T-helper 1 cell (primary cell): ENCODE results near the gene FAM20A.
"Not testable (repeated sequence)": the region's sequence is repeated elsewhere in the genome, so short reads cannot be mapped to it uniquely, and the experiment has no call there.

Experiments
- DNase-seq, 5 donors: peaks; one replicate each; pipeline ENCODE4 v3.0.0-alpha.2; 2012 to 2020

The FAM20A gene

GRCh38 chr17:68564415-68565111 lies 36.6 kb downstream of the FAM20A start:
- DNase-seq = no peak

DNA sequence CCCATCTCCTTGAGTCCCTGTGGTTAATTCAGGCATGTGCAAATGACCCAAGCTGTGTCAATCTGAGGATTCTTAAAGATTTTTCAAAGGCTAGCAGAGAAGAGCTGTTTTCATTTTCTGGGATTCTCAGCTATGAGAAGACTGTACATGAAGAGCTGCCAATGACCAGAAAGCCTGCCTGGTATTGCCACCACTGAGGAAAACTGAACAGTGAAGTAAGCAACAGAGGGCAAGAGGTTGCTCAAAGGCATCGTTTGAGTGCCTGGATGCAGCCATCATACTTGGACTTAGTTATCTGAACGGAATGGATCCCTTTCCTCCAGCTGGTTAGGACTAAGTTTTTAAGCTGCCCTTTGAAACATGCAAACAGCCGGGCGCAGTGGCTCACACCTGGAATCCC lies 38.4 kb downstream of the FAM20A start:
- no peak for DNase-seq

- DNase-seq = no peak
These were observed 40.0 kb downstream of the FAM20A start for GRCh38 chr17:68560966-68561720.

DNA sequence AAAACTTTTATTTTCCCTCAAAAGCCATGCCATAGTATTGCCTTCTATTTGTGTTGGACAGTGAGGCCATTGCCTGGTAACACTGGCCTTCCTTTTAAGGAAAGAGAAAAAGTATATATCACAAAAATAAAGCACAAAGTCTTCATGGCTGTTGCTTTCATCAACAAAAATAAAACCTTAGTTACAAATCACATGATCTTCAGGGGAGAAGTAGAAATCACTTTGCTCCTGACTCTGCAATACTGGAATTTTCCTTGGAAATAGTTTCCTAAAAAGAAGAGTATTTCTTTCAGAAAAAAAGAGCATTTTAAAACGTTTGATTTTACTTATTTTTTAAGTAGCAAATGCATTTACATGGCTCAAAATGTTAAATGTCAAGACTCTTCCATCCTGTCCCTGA lies 41.9 kb downstream of the FAM20A start:
- no peak for DNase-seq

DNA sequence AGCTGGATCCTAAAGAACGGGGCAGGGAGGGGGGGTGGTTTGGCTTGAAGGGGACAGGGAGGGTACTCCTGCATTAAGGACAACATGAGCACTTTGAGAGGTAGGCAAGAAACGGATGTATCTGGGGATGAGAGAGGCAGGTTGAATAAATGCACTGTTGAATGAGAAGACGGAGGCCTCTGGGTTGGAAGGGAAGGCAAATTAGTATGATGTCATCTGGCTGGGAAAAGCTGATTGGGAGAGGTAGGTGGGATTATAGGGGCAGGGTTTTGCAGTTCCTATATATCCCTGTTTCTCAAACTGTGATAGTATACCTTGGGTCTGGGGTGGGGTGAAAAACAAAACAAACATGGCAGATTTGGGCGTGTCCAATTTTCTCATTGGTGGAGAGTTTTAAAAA lies 44.6 kb downstream of the FAM20A start:
- DNase-seq = no peak

- no peak for DNase-seq
These were observed 56.9 kb downstream of the FAM20A start for GRCh38 chr17:68544111-68544915.

GRCh38 chr17:68542698-68543463 lies 58.3 kb downstream of the FAM20A start:
- no peak for DNase-seq

GRCh38 chr17:68541816-68542215 lies 59.4 kb downstream of the FAM20A start:
- DNase-seq = no peak

GRCh38 chr17:68540981-68541380 lies 60.2 kb downstream of the FAM20A start:
- DNase-seq = no peak

GRCh38 chr17:68539548-68540467 lies 61.4 kb downstream of the FAM20A start:
- DNase-seq = no peak

- DNase-seq = no peak
These were observed 65.2 kb downstream of the FAM20A start for GRCh38 chr17:68535922-68536321.

DNA sequence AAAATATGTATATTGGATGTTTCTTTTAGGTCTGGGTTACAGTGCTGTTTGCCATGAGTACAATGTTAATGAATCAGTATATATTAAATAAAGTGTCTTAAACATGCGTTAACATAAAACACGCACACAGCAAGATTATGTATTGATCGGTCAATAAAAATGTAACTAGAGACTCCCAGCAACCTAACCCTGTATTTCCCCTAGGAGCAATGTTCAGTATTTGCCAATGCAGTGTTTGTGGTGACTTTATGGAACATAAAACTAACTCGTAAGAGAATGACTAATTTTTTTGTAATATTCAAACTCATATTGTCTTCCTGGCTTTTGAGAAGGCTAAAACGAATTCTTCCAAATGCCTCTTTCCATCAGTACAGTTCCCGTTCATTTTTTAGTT lies 66.5 kb downstream of the FAM20A start:
- no peak for DNase-seq

GRCh38 chr17:68533887-68534694 lies 67.1 kb downstream of the FAM20A start:
- no peak for DNase-seq

DNA sequence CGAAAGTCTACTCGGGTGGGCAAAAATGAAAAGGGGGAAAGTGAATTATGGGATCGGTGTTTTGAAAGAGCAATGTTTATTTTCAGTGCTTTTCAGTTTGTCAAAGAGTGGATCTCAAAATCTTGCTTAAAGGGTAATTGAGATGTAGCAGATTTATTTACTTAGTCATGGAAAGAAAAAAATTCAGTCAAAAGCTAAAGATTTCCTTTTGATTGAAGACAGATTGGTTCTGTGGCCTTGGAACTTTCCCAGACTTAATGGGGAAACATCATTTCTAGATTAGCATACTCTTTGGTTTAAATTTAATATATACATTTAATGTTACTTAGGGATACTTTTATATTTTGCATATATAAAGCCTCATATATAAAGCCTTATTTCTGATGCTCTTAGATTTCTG lies 68.3 kb downstream of the FAM20A start:
- DNase-seq = no peak

DNA sequence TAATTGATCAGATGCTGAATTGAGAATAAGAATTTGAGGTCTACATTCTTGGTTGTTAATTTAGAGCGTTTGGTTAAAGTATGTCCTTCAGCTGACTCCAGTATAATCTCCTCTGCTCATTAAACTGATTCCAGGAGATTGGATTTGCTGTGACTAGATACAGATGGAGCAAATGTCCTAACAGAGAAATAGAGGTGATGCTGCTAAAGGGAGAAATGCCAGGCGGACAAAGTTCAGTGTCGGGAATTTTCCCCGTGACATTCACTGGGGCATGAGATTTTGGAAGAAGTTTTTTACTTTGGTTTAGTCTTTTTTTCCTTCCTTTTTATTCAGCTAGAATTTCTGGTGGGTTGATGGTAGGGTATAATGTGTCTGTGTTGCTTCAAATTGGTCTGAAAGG lies 69.9 kb downstream of the FAM20A start:
- DNase-seq = no peak

DNA sequence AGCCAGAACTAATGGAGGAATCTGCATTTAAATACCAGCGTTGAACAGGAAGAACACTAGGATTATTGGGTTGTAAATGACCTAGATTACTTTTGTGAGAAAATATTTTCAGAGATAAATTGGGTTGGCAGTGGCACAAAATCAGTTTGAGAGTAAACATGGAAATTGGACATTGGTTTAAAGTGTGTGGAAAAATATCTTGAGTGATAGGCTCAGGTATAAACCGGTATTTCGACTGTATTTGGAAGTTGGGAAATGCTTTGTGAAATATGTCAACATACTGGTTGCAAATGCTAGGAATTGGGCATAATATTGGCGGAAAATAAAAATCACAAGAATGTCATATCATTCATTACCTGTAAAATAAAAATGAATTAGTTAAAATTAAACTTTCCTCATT lies 73.9 kb downstream of the FAM20A start:
- no peak for DNase-seq

DNA sequence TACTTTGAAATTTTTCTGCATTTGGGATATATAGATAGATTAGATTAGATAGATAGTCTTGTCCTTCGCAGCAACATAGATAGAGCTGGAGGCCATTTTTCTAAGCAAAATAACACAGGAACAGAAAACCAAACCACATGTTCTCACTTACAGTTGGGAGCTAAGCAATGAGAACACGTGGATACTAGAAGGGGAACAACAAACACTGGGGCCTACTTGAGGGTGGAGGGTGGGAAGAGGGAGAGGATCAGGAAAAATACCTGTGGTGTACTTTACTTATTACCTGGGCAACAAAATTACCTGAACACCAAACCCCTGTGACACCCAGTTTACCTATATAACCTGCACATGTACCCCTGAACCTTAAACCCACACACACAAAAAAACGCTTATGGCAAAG lies 74.6 kb downstream of the FAM20A start:
- no peak for DNase-seq

GRCh38 chr17:68522266-68522665 lies 78.9 kb downstream of the FAM20A start:
- DNase-seq = no peak

DNA sequence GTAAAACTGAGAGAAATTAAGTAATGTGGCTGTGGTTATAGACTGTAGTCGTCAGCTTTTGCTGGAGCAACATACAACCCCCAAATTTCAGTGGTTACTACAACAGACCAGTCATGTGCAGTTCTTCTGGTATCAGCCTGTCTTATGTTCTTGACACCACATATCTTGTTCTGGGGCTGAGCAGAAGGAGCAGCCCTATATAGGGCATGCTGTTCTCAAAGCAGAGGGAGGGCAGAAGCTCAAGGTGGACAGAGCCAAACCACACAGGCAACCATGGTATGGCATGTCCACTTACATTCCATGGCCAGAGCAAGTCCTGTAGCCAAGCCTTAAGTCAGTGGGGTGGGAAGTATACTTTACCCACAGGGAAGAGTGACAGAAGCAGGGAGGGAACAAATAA lies 81.3 kb downstream of the FAM20A start:
- no peak for DNase-seq

DNA sequence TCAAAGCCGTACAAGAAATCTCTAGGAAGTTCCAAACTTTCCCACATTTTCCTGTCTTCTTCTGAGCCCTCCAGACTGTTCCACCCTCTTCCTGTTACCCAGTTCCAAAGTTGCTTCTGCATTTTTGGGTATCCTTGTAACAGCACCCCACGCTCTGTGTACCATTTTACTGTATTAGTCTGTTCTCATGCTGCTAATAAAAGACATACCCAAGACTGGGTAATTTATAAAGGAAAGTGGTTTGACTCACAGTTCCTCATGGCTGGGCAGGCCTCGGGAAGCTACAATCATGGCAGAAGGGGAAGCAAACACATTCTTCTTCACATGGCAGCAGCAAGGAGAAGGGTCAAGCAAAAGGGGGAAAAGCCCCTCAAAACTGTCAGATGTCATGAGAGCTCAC lies 82.1 kb downstream of the FAM20A start:
- not testable (repeated sequence) for DNase-seq
